IMR-90 (cell line): ENCODE results near the gene SAMD8. TPM values are rescaled to one million over a fixed set of nuclear protein-coding genes. Genes with fewer than 3 reads are reported as not detected.

Experiments
- ATAC-seq: fragments of 200-7000 bp; cut with Tn5 transposase; 2 replicates; pipeline ENCODE4 v1.9.1; 2020; ENCODE audit warnings: low read depth, mild to moderate bottlenecking, moderate library complexity
- BruUV-seq: library from RNA; stranded (reverse); fragments of 400-500 nt; replicated peaks from 2 replicates; lab custom pipeline; 2021; lab: Mats Ljungman, UMichigan
- CTCF ChIA-PET: fragments of 300-600 bp; formaldehyde crosslinking; extraction: SDS; loops from one replicate; lab custom pipeline; 2021; ENCODE audit warnings: antibody characterized with exemption; lab: Yijun Ruan, JAX
- POLR2A ChIA-PET: fragments of 300-600 bp; sonication (Branson Sonifier 250); formaldehyde crosslinking; loops from one replicate; lab custom pipeline; 2022; ENCODE audit warnings: antibody characterized with exemption; ENCODE audit not compliant: unreplicated experiment; lab: Charles Lee
- DNase-seq: peaks from one replicate; pipeline ENCODE4 v3.0.0; 2013
- H2AFZ ChIP-seq: replicated peaks from 2 replicates; pipeline ENCODE3; 2013; ENCODE audit warnings: low read length, mild to moderate bottlenecking; ENCODE audit not compliant: poor library complexity
- H2AK5ac ChIP-seq: 2 replicates; pipeline ENCODE4 v1.6.1; 2013; ENCODE audit warnings: low read depth, low read length, inconsistent platforms
- H2AK9ac ChIP-seq: replicated peaks from 2 replicates; pipeline ENCODE3; 2013; ENCODE audit warnings: mild to moderate bottlenecking, low read depth, low read length, moderate library complexity; ENCODE audit not compliant: poor library complexity
- H2BK120ac ChIP-seq: 2 replicates; pipeline ENCODE4 v1.6.1; 2013; ENCODE audit warnings: low read depth, low read length, inconsistent platforms
- H2BK15ac ChIP-seq: 3 replicates; pipeline ENCODE4 v1.6.1; 2013; ENCODE audit warnings: low read depth, low read length, inconsistent platforms
- H2BK20ac ChIP-seq: 2 replicates; pipeline ENCODE4 v1.6.1; 2013; ENCODE audit warnings: low read depth, mild to moderate bottlenecking, inconsistent platforms, low read length, moderate library complexity
- H2BK5ac ChIP-seq: 2 replicates; pipeline ENCODE4 v1.6.1; 2013; ENCODE audit warnings: mild to moderate bottlenecking, low read depth, low read length, inconsistent platforms; ENCODE audit not compliant: poor library complexity, severe bottlenecking
- H3K14ac ChIP-seq: replicated peaks from 2 replicates; pipeline ENCODE4 v1.6.1; 2013; ENCODE audit warnings: low read depth, low read length, inconsistent platforms
- H3K18ac ChIP-seq: 2 replicates; pipeline ENCODE4 v1.6.1; 2013; ENCODE audit warnings: low read depth, low read length, control low read depth
- H3K23ac ChIP-seq: 2 replicates; pipeline ENCODE4 v1.6.1; 2013; ENCODE audit warnings: low read depth, low read length, inconsistent platforms
- H3K27ac ChIP-seq: 2 replicates; pipeline ENCODE4 v1.5.1; 2013; ENCODE audit warnings: mild to moderate bottlenecking, control low read depth, low read length; ENCODE audit not compliant: insufficient read depth
- H3K27me3 ChIP-seq: 2 replicates; pipeline ENCODE4 v1.6.1; 2013; ENCODE audit warnings: low read length; ENCODE audit not compliant: control insufficient read depth, insufficient read depth
- H3K36me3 ChIP-seq: 2 replicates; pipeline ENCODE4 v1.6.1; 2013; ENCODE audit warnings: low read length, mixed read lengths; ENCODE audit not compliant: control insufficient read depth, insufficient read depth
- H3K4ac ChIP-seq: 2 replicates; pipeline ENCODE4 v1.6.1; 2013; ENCODE audit warnings: low read depth, low read length, inconsistent platforms
- H3K4me1 ChIP-seq: 2 replicates; pipeline ENCODE4 v1.6.1; 2013; ENCODE audit warnings: low read length, mixed read lengths; ENCODE audit not compliant: control insufficient read depth, insufficient read depth
- H3K4me2 ChIP-seq: 2 replicates; pipeline ENCODE4 v1.6.1; 2013; ENCODE audit warnings: low read depth, mild to moderate bottlenecking, control low read depth, low read length, moderate library complexity
- H3K4me3 ChIP-seq: 2 replicates; pipeline ENCODE4 v1.5.1; 2013; ENCODE audit warnings: low read depth, mild to moderate bottlenecking, control low read depth, low read length, moderate library complexity; ENCODE audit not compliant: insufficient read depth
- H3K56ac ChIP-seq: 2 replicates; pipeline ENCODE4 v1.6.1; 2013; ENCODE audit warnings: low read length, inconsistent platforms; ENCODE audit not compliant: insufficient read depth; ENCODE audit errors: extremely low read depth
- H3K79me1 ChIP-seq, 2 experiments: 2 replicates each; pipeline ENCODE4 v1.6.1; 2013; ENCODE audit warnings: low read length in 2 of 2, inconsistent platforms in 1 of 2, low read depth in 1 of 2
- H3K9ac ChIP-seq: 2 replicates; pipeline ENCODE4 v1.6.1; 2013; ENCODE audit warnings: low read depth, low read length, control low read depth
- H3K9me1 ChIP-seq: 2 replicates; pipeline ENCODE4 v1.6.1; 2013; ENCODE audit warnings: low read length, inconsistent platforms; ENCODE audit not compliant: insufficient read depth
- H3K9me3 ChIP-seq: 2 replicates; pipeline ENCODE4 v1.6.1; 2013; ENCODE audit warnings: low read length; ENCODE audit not compliant: control insufficient read depth, insufficient read depth
- H4K20me1 ChIP-seq: 2 replicates; pipeline ENCODE4 v1.6.1; 2013; ENCODE audit warnings: low read length, inconsistent platforms; ENCODE audit not compliant: insufficient read depth
- H4K5ac ChIP-seq: 2 replicates; pipeline ENCODE4 v1.6.1; 2013; ENCODE audit warnings: mild to moderate bottlenecking, low read depth, low read length, control low read depth
- H4K8ac ChIP-seq, 2 experiments: 2 replicates each; pipeline ENCODE4 v1.6.1; 2013; ENCODE audit warnings: low read depth in 2 of 2, low read length in 2 of 2, control low read depth in 1 of 2, inconsistent platforms in 1 of 2
- H4K91ac ChIP-seq: 2 replicates; pipeline ENCODE4 v1.6.1; 2013; ENCODE audit warnings: low read depth, low read length, inconsistent platforms; ENCODE audit not compliant: insufficient read depth
- CEBPB ChIP-seq: IDR thresholded peaks from 2 replicates; pipeline ENCODE4 v1.6.1; 2012; ENCODE audit warnings: low read depth, low read length, improper control_type of control experiment
- CTCF ChIP-seq: conservative IDR thresholded peaks from 2 replicates; pipeline ENCODE4 v1.5.1; 2012; ENCODE audit warnings: mild to moderate bottlenecking, low read depth, low read length, improper control_type of control experiment
- FOS ChIP-seq: fragments of 150-350 bp; IDR thresholded peaks from 2 replicates; pipeline ENCODE4 v1.6.1; 2016; ENCODE audit warnings: low read depth, low read length
- WGBS, 2 experiments: methylation state at CpG; one replicate each; pipeline versions ENCODE4 v1.1.5 to v1.1.7; 2013; ENCODE audit warnings: missing lambda C conversion rate in 2 of 2; ENCODE audit not compliant: insufficient read length in 1 of 2; ENCODE audit errors: extremely low coverage in 2 of 2; 5-methylcytosine and 5-hydroxymethylcytosine counted together
- dilution Hi-C: fragments of 300-500 bp; cut with HindIII; formaldehyde crosslinking; loops from one replicate; pipeline ENCODE4 v1.14.3; 2018; ENCODE audit warnings: low sequenced_read_pairs; ENCODE audit not compliant: unreplicated experiment
- in situ Hi-C: fragments of 300-500 bp; cut with MboI; formaldehyde crosslinking; loops from 3 replicates; pipeline ENCODE4 v1.14.3; 2019; ENCODE audit warnings: low sequenced_read_pairs, inconsistent platforms, mixed read lengths
- intact Hi-C: fragments of 100-400 bp; cut with micrococcal nuclease; formaldehyde crosslinking; loops from 2 replicates; pipeline ENCODE4 v1.10.0; 2022
- polyA plus RNA-seq, 3 experiments: library from polyadenylated mRNA; depleted of rRNA; stranded (reverse); fragments of >200 nt; gene quantifications; 2 replicates each; pipeline ENCODE4 v1.2.3, GENCODE V29; 2012; ENCODE audit warnings: low replicate concordance in 1 of 3
- total RNA-seq: library from RNA; depleted of rRNA; stranded (reverse); fragments of >200 nt; gene quantifications from 2 replicates; pipeline ENCODE4 v1.2.3, GENCODE V29; 2012

The SAMD8 gene
- total and polyA plus RNA-seq, 2 of the 4 experiments (the other 2 are of a cell fraction), result 10.1 to 28.7 TPM

DNA sequence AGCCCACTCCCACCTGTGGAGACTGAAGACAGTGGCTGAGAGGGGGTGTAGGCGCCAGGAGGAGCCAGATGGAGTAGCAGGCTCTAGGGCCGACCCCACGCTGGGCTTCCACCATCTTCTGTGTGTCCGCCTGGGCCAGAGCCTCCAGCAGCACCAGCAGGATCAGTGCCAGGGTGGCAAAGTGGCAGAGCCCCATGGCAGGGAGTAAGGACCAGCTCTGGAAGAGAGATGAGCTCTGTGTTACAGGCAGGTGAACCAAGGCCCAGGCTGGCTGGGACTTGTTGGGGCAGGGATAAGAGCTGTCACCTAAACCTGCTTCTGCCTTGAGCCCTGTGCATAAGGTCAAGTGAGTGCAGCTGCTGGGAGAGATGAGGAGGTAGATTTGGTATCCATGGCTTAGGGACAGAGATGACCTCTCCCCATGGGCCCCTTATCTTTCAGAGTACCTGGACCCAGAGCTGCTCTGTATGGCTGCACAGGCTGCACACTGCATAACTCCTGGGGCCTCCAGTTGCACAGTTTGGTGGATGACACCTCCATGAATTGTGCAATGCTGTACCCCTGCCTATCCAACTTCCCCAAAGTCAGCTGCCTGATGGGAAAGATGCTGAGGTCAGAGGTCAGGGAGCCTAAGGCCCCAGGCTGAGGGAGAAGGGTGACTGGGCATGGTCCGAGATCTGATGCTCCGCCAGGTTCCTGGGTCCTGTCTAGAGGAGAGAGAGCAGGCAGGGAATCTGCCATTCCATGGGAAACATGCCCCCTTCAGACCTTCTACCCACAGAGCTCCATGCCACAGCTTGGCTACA lies 7.4 kb upstream of the SAMD8 start:
- Histone ChIP-seq H2BK120ac (no peak overlapping the region), H3K14ac (no peak overlapping the region), H3K18ac (no peak overlapping the region), H3K4me2 (no peak overlapping the region), H3K9me3 (no peaks in the 10 kb centered on the region), H2BK5ac (no peak overlapping the region), H3K56ac (no peak overlapping the region), H4K20me1 (0 out of 2 replicates have a peak, but pooled peaks cover 4% of the 10 kb centered on the region), H2BK15ac (no peak overlapping the region), H3K4me3 (no peak overlapping the region), H3K4me1 (peaks cover 6% of the 10 kb centered on the region; the same call in 1 of the 2 replicates), H2BK20ac (no peak overlapping the region), H3K9ac (no peak overlapping the region), H3K79me1 (no peaks in the 10 kb centered on the region), H3K9me1 (no peaks in the 10 kb centered on the region), H2AK5ac (no peak overlapping the region), H3K4ac (no peak overlapping the region), H3K23ac (no peak overlapping the region), H4K91ac (no peak overlapping the region), H2AFZ (peak overlapping the region; percentile 15), H3K27me3 (no peaks in the 10 kb centered on the region), H3K36me3 (no peaks in the 10 kb centered on the region), H4K5ac (no peak overlapping the region), H2AK9ac (peak overlapping the region; percentile 65), H3K27ac (no peak overlapping the region), H4K8ac (no peak overlapping the region)
- ChIA-PET CTCF (interaction anchor here (0.7 kb wide), 1 partner anchor 860 kb away, joined by 3 read pairs; no protein-coding TSS in a partner anchor), POLR2A (no interaction called here)
- no peak for ATAC-seq
- in situ Hi-C loops (no loop called here), intact Hi-C loops (loop anchor here (5.0 to 10.0 kb wide), 2 partner anchors 267 to 979 kb away; no protein-coding TSS in a partner anchor), dilution Hi-C loops (no loop called here)
- WGBS, 2 experiments, result no CpG with 5 or more reads among the region's 6 CpGs
- no peak for DNase-seq
- TF ChIP-seq CTCF (no peak), CEBPB (peak; percentile 31), FOS (no peak)
- no TSS peak for BruUV-seq
